ENCODE data around the gene ASCC3.

- no peak for TF ChIP-seq CTCF (IDR thresholded peaks at IDR 0.05)
- TF ChIP-seq POLR2A (IDR thresholded peaks at IDR 0.05), result no peak
These were observed 209.4 kb downstream of the ASCC3 start for GRCh38 chr6:100671740-100672139.

Data from tibial nerve (tissue), 3 donors.